HEK293 (cell line): Measurements from ENCODE around the gene RPL10A.

Experiments
- CTCF ChIP-seq: fragments of 450-650 bp; formaldehyde crosslinking; IDR thresholded peaks from 2 replicates; pipeline ENCODE4 v1.5.1; 2016; ENCODE audit warnings: missing biosample characterization, missing genetic modification characterization
- GLIS1 ChIP-seq: fragments of 450-650 bp; formaldehyde crosslinking; IDR thresholded peaks from 2 replicates; pipeline ENCODE4 v1.5.1; 2016; ENCODE audit warnings: missing biosample characterization, missing genetic modification characterization
- KLF9 ChIP-seq: fragments of 450-650 bp; formaldehyde crosslinking; IDR thresholded peaks from 2 replicates; pipeline ENCODE4 v1.5.1; 2016; ENCODE audit warnings: missing biosample characterization, missing genetic modification characterization, low read depth
- MEIS1 ChIP-seq: sonication (generic); formaldehyde crosslinking; IDR thresholded peaks from 2 replicates; pipeline ENCODE4 v1.8.1; 2022; ENCODE audit warnings: missing genetic modification reagents, mild to moderate bottlenecking, borderline replicate concordance
- PATZ1 ChIP-seq: fragments of 450-650 bp; formaldehyde crosslinking; IDR thresholded peaks from 2 replicates; pipeline ENCODE4 v1.5.1; 2016; ENCODE audit warnings: missing biosample characterization, missing genetic modification characterization
- ZNF121 ChIP-seq: fragments of 450-650 bp; formaldehyde crosslinking; IDR thresholded peaks from 2 replicates; pipeline ENCODE4 v1.5.1; 2016; ENCODE audit warnings: missing biosample characterization, missing genetic modification characterization
- ZNF24 ChIP-seq: fragments of 450-650 bp; formaldehyde crosslinking; IDR thresholded peaks from 2 replicates; pipeline ENCODE4 v1.5.1; 2016; ENCODE audit warnings: missing biosample characterization, missing genetic modification characterization
- ZNF433 ChIP-seq: fragments of 450-650 bp; formaldehyde crosslinking; IDR thresholded peaks from 2 replicates; pipeline ENCODE4 v1.5.1; 2016; ENCODE audit warnings: missing biosample characterization, missing genetic modification characterization, low read depth
- ZNF837 ChIP-seq: fragments of 450-650 bp; formaldehyde crosslinking; IDR thresholded peaks from 2 replicates; pipeline ENCODE4 v1.5.1; 2016; ENCODE audit warnings: missing biosample characterization, missing genetic modification characterization

- TF ChIP-seq CTCF (tag by site-specific recombination) (no peak), ZNF837 (tag by site-specific recombination) (no peak), ZNF433 (tag by site-specific recombination) (no peak), MEIS1 (CRISPR knock-in tag) (no peak), ZNF24 (tag by site-specific recombination) (no peak), GLIS1 (no peak), KLF9 (no peak), PATZ1 (tag by site-specific recombination) (no peak), ZNF121 (tag by site-specific recombination) (no peak)
These were observed 44.5 kb downstream of the RPL10A start, which contains the start of gene TULP1 for GRCh38 chr6:35512740-35513139.
